ENCODE measurements around the gene PPP1R3E.
A peak's percentile ranks its signal among the peaks of the same experiment; 100 is the strongest.

The PPP1R3E gene

DNA sequence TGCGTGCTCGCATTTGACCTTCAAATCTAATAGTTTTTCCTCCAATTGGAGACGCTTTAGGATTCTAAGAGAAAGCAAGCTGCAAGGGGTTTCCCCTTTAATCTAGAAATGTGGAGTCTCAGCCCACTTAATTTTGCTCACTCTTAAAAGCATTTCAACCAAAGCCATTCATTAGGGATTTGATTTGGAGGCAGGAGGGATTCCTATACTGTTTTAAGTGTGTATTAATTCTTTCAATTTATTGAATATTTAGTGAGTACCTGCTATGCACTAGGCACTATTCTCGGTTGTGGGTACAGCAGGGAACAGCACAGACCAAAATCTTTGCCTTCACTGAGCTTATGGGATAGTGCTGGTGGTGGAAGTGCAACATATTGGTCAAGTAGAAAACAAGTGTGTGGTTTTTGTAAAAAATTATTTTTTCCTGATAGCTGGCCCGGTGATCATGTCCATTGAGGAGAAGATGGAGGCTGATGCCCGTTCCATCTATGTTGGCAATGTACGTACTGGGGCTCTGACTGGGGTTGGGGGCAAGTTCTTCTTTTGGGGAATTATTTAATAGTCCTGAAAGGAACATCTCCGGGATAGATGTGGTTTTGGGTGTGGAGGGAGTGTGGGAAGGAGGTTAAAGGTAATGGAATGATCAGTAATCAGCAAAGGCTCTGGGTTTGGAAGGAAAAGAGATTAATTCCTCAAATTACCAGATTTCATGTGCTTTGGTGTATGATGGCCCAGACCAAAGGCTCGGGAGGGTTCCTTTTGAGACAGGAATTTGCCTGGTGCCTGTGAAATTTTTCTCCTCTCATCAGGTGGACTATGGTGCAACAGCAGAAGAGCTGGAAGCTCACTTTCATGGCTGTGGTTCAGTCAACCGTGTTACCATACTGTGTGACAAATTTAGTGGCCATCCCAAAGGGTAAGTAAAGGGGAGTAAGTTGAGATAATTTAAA, 20.2 kb upstream of the PPP1R3E start:
- no peak for DNase-seq (ENCODE audit: low spot score)

DNA sequence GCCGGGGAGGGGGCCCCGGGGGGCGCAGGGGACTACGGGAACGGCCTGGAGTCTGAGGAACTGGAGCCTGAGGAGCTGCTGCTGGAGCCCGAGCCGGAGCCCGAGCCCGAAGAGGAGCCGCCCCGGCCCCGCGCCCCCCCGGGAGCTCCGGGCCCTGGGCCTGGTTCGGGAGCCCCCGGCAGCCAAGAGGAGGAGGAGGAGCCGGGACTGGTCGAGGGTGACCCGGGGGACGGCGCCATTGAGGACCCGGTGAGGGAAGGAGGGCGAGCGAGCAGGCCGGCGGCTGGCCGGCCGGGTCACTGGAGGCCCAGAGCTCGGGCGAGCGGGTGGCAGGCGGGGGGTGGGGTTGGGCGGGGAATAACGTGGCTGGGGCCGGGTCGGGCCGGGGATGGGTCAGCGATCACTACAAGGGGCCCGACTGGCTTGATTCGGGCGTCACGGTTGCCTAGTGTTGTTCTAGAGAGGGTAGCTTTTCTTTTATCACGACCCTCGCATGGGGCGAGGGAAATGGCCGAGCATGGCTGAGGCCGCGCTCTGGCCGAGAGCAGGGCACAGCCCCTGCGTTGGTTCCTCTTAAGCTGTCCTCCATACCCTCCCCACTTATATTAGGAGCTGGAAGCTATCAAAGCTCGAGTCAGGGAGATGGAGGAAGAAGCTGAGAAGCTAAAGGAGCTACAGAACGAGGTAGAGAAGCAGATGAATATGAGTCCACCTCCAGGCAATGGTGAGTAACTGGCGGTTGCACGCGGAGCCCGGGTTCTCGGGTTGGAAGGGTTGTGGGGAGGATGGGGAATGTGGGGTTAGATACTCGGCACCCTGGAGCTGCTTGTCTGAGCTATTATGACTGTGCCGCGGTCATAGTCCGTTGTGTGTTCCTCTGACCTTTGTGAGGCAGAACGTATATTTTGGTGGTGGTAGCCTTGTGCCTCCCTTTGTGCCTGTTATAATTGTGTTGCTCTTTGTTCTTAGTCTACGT, 19.2 kb upstream of the PPP1R3E start:
- DNase-seq (ENCODE audit: low spot score) = peak; percentile 33

DNA sequence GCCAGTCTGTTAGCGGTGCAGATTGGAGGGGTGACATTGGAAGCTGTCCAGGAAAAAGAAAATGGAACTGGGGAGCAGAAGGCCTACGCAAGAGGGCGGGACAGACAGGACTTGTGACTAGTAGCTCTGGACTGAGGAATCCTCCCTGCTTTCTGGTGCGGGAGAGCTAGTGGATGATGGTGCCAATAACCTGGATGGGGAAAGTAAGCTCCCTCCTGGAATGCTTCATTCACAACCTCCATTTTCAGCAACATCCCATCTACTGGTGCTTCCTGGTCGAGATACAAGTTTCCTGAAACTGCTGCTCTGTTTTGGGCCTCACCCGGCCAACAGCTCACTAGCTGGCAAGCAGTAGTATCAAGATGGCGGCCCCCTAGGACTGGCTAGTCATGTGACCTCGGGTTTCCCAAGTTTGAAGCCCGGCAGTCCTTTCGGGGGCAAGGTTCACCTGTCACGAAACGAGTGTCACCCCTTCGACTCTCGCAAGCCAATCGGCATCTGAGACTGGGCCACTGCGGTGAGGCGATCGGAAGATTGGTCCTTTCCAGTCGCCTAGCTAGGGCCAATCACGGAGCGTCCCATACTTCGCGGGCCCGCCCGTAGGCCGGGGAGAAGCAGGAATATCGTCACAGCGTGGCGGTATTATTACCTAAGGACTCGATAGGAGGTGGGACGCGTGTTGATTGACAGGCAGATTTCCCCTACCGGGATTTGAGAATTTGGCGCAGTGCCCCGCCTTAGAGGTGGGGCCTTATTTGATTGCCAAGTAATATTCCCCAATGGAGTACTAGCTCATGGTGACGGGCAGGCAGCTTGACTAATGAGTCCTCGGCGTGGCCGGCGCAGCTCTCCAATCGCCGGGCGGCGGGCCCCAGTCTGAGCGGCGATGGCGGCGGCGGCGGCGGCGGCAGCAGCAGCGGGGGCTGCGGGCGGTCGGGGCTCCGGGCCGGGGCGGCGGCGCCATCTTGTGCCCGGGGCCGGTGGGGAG, 18.2 kb upstream of the PPP1R3E start, which contains the start of gene PABPN1:
Gene PABPN1, plus strand, starts transcription at position 874 of the 988 bp plus-strand sequence. Its CDS starts 13 bp downstream, at position 887.
- peak; percentile 100 for DNase-seq (ENCODE audit: low spot score)

DNA sequence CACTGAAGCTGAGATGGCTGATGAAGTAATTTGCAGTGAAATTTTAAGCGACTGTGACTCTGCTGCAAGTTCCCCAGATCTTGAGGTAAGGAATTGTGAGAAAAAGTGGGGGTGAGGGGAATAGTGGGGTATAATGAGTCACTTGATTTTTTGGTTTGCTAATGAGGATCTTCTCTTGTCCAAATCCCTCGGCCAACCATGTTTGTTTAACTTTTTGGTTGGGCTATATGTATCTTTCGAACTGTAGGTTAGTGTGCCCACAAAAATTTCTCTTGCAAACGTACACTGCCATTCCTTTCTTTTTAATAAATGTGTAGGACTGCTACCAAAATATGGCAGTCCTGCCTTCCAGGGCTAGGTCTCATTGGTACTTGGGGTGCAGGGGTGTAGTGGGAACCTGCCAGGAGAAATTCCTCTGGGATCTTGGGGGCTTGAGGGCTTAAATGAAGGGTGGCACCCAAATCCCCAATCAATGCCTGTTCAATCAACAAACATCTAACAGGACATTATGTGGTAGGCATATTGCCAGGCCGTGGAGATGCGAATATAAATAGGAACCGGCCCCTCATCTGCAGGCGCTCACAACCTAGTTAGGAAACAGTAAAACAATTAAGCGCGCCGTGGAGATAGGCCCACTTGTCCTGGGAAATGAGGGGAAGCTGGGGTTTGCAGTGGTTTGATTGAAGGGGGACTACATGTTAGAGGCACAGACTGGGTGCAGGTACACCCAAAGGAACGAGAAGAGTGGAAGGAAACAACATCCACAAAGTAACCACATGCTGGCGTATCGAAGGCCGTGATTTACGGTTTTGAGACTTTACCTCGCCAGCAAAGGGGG, 17.3 kb upstream of the PPP1R3E start:
- no peak for DNase-seq (ENCODE audit: low spot score)

DNA sequence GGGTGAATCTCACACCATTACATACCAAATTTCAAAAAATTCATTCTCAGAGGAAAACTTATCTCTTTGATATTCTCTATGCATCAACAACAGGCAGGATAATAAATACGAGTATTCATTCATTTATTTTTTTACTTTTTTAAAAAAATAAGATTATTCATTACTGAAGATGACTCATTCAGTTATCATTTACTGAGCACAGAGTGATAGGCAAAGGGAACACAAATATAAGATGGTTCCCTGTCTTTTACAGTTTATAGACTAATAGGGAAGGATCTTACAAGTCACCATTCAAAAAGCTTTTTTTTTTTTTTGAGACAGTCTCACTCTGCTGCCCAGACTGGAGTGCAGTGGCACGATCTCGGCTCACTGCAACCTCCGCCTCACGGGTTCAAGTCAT, 13.6 kb upstream of the PPP1R3E start:
- DNase-seq (ENCODE audit: low spot score) = no peak

DNA sequence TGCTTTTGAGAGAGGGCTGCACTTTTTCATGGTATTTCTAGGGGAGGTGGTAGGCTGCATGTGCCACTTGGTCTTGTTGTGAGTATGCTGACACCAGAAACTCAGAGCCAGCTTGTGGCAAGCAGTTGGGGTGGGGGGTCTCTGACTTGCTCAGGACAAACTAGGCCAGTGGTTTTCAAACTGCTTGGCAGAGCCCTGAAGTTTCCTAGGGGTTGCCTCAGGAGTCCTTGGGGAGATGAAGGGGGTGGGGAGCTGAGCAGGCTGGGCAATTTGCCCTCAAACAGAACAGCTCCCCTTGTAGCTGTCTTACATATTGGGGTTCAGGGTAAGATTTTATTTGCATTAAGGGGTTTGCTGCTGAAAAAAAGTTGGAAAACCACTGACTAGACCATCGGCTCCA, 7.9 kb upstream of the PPP1R3E start:
- DNase-seq (ENCODE audit: low spot score) = no peak

DNA sequence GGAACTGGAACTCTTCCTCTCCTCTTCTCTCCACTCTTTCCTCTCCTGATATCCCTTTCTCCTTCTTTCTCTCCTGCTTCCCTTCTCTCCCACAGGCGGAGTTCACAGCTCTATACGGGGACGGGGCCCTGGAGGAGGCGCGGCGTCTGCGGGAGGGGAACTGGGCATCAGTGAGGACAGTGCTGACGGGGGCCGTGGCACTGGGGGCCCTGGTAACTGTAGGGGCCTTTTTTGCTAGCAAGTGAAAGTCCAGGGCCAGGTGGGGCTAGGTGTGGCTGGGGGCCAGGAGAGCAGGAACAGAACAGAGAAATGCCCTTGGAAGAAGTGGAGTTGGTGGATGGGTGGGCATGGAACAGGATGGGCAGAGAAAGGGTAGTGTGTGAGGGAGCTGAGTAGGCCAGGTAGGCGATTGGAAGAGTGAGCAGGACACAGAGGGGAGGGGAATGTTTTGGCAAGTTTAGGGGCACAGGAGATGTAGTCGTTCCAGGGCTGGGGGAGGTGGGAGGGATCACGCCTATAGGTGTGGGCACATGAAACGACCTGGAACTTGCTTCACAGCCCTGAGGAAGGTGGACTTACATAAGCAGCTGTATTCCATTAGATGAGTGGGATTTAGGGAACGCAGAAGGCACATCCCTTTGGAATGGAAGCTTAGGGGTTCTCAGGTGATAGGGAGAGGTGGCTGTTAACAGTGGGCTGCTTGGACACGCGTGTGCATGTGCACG, 6.2 kb upstream of the PPP1R3E start:
- no peak for DNase-seq (ENCODE audit: low spot score)

DNA sequence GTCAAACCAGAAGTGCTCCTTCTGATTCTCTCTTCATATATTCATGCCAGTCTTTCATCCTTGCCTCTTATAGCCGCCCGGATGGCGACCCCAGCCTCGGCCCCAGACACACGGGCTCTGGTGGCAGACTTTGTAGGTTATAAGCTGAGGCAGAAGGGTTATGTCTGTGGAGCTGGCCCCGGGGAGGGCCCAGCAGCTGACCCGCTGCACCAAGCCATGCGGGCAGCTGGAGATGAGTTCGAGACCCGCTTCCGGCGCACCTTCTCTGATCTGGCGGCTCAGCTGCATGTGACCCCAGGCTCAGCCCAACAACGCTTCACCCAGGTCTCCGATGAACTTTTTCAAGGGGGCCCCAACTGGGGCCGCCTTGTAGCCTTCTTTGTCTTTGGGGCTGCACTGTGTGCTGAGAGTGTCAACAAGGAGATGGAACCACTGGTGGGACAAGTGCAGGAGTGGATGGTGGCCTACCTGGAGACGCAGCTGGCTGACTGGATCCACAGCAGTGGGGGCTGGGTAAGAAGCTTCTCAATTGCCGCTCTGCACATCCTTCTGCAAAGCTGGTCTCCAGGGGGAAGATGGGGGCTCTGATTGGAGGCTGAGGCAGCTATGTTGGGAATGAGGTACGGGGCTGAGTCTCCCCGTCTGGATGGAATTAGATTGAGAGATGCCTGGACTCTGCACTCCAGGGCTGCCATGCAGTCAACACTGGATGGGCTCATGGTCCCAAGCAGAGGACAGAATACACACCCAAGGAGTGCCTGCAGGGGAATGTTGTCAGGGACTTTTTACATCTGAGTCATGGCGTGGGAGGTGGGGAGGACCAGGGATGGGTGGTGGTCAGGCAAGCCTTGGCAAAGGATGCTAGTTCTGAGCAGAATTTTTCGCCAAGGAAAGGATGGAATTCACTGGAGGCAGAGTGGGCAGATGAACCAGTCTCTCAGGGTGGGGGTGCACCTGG, 5.3 kb upstream of the PPP1R3E start:
- DNase-seq (ENCODE audit: low spot score) = no peak

DNA sequence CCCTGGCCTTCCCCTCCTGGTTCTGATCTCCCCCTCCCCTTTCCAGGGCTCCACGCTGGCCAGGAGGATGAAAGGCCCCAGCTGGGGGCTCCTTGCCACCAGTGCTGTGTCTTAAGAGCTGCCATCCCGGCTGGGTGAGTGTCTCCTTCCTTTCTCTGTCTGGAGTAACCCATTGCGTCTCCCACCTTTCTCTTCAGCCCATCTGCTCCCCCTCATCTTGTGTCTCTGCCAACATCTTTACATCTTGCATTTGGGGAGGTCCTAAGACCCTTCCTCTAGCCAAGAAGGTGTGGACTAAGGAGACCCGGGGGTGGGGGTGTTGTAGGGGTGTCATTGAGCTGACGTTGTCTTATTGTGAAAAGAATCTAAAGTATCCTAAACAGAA, 4.5 kb upstream of the PPP1R3E start:
- DNase-seq (ENCODE audit: low spot score) = peak; percentile 24

DNA sequence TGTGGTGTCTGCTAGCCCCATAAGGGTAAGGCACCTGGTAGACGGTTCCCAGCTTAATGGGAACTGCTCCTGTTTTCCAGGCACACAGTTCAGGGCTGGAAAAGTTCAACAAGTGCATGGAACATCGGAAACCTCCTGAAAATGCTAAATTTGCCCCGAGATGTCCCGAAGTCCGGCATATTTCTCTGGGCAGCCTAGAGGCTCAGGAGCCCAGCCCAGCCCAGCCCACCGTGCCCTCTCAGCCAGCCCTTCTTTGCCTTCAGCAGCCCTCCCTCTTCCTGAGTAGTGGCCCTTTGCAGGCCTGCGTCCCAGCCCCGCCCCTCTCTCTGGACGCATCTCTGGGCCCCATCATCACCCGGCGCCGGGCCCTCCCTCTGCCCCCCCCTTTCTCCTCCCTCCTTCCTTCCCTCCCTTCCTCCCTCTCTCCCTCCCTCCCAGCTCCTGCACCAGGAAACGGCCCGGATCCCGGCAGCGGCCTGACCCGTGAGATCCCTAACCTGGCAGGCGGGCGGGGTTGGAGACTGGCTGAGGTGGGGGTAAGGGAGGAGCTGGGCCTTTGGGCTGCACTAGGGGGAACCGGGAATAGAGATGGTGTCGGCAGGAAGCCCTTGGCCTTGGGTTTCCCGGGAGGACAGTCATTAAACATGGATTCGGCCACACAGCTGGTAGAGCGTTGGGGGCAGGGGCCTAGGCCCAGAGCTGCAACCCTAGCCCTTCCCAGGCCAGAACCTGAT, 3.9 kb upstream of the PPP1R3E start, which contains the start of gene BCL2L2:
Gene BCL2L2, plus strand, starts transcription at position 422 of the 734 bp plus-strand sequence. CDS start 935 bp downstream, outside the sequence.
- peak; percentile 86 for DNase-seq (ENCODE audit: low spot score)

DNA sequence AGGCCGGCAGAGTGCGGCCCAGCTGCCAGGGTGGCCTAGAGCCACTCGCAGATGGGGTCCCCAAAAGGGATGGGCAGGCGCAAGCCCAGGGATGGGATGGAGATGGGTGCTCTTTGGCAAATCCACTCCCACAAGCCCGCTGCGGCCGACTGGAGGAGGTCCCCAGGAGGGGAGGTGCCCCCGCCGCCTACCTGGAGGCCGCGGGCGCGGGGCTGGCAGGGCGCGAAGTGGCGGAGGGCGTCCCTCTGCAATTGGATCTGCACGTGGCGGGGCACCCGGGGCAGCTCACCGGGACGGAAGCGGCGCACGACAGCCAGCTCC, 730 bp downstream of the PPP1R3E start:
- no peak for DNase-seq (ENCODE audit: low spot score)

DNA sequence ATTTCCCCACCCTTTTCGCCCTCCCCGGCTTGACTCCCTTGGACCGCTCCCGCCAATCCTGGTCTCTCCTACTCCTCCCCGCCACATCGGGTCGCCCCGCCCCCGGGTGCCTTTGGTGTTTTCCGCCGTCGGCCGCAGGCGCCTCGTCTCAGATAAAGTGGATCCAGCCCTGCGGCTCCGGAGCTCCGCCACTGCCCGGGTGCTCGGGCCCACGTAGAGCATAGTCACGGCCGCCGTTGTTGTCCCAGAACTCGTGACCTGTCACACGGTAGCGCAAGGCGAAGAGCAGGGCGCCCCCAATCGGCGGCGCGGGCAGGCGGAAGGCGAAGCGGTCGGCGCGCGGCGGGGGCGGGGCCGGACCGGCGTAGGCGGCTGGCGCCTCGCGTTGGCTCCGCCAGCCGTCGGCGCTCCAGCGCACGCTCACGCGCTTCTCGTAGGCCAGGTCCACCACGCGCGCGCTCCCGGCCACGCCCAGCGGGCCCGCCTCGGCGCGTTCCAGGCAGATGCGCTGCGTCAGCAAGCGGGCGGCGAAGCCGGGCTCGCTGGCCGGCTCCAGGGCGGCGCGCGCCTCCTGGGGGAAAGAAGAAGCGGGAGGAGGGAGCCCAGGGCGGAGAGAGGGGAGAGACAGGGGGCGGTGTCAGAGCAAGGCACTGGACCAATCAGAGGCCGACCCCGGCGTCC, 1.2 kb downstream of the PPP1R3E start:
- DNase-seq (ENCODE audit: low spot score) = peak; percentile 99

DNA sequence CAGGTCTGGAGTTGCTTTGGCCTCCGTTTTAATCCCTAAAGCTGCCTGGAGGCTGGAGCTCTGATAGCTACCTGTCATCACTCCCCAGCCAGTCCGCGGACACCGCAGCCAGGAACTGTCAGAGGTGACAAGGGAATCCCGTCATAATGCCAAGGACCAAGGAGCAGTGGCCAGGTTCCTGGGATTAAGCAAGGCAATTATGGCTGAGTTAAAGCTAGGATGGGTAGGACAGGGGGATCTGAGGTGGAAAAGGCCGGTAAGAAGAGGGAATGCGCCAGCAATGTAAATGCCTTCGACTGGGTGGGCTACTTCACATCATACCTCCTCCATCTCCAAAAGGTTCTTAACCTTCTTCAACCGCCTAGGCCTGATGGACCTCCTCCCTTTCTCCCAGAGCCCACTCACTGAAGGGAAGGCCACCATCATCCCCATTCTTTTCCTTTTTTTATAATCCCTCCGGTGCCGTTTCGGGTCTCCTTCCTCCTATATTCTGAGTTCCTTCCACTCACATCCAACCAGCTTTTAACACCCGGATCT, 1.9 kb downstream of the PPP1R3E start:
- peak; percentile 68 for DNase-seq (ENCODE audit: low spot score)

DNA sequence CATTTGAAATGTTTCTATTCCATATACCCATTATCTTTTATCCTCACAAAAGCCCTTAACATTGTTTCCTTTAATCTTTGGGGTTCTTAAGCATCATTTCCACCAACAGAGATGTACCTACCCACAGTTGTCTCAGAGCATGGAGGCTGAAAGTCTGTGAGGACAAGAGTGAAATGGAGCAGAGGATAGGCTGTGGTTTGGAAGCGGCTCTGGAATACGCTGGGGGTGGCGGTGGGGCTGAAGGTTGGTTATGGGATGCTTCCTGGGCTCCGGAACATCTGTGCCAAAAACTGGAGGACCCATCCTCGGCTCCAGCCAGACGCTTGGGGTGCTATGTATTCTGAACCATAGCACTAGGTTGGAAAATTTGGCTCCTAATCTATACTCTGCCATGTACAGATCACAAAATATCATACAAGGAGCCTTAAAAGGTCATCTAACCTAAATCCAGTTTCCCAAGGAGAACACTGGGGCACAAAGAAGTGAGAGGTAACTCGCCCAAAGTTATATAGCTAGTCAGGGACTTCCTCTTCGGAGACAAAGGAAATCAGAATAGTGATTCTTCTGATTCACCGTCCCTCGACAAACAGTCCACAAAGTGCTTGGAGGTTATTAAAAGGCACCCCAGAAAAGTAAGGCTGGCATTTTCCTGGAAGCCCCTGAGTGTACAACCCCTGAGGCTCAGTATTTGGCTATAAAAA, 2.5 kb downstream of the PPP1R3E start:
- no peak for DNase-seq (ENCODE audit: low spot score)

DNA sequence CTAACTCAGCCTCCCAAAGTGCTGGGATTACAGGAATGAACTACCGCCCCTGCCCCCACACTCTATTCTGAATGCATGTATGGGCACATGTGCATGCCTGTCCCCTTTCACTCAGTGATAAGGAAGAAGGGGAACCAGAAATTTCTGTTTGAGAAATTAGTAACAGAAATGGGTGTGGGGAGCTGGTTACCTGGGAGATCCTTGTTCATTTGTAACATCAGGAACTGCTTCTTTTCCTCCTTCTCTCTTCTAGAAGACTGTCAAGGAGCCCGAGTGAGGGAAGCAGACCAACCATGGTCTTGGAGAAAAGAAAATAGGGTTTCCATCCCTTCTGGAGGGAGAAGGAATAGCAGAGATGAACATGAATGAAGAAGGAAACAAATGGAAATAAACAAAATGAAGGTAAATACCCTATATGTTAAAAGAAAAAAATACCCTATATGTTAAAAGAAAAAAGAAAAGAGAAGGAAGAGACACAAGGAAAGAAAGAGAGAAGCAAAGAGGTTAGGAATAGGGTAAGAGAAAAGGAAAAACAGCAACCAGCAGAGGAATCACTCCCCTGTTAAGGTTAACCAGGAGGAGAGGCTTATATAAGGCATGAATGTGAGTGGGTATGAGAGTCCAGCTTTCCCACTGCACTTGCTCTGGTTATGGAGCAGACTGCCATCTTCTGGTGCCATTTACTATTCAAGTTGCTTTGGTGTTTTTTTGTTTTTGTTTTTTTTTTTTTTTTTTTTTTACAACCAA, 3.3 kb downstream of the PPP1R3E start:
- DNase-seq (ENCODE audit: low spot score) = peak; percentile 90
